Type B pancreatic cell (in vitro differentiated cells): ENCODE measurements around the gene ARVCF. TPM values are rescaled to one million over a fixed set of nuclear protein-coding genes. Genes with fewer than 3 reads are reported as not detected.

Experiments
- DNase-seq: peaks from one replicate; pipeline ENCODE4 v3.0.0; 2021; ENCODE audit warnings: mixed read lengths; ENCODE audit not compliant: unreplicated experiment; ENCODE audit errors: extremely low spot score
- H3K27ac Mint-ChIP-seq: 2 replicates; pipeline ENCODE4 v1.8.0; 2021; ENCODE audit warnings: mild to moderate bottlenecking, mixed read lengths
- H3K27me3 Mint-ChIP-seq: 2 replicates; pipeline ENCODE4 v1.8.0; 2021; ENCODE audit warnings: mixed read lengths
- H3K36me3 Mint-ChIP-seq: 2 replicates; pipeline ENCODE4 v1.8.0; 2021; ENCODE audit warnings: mixed read lengths
- H3K4me1 Mint-ChIP-seq: one replicate; pipeline ENCODE4 v1.8.0; 2021; ENCODE audit warnings: mixed read lengths; ENCODE audit not compliant: unreplicated experiment
- H3K4me3 Mint-ChIP-seq: 2 replicates; pipeline ENCODE4 v1.8.0; 2021; ENCODE audit warnings: mild to moderate bottlenecking, mixed read lengths
- H3K9me3 Mint-ChIP-seq: 2 replicates; pipeline ENCODE4 v1.8.0; 2021; ENCODE audit warnings: mixed read lengths
- total RNA-seq: library from RNA; stranded (reverse); gene quantifications from 2 replicates; pipeline ENCODE4 v1.2.1, GENCODE V29; 2021; ENCODE audit warnings: low replicate concordance
- TF ChIP-seq, protein P1 (sequence below): fragments of 200-600 bp; sonication (generic); conservative IDR thresholded peaks from 2 replicates; pipeline ENCODE4 v1.5.0; 2021; ENCODE audit warnings: antibody characterized with exemption, mild to moderate bottlenecking

Gene ARVCF
- total RNA-seq, 1 donor from 2014 or later = 55.3 TPM

- Mint-ChIP-seq H3K9me3 (no peaks in the 10 kb centered on the region), H3K27me3 (no peaks in the 10 kb centered on the region), H3K27ac (no peak overlapping the region), H3K36me3 (no peaks in the 10 kb centered on the region), H3K4me3 (no peak overlapping the region), H3K4me1 (no peaks in the 10 kb centered on the region)
- no peak for DNase-seq
- TF ChIP-seq, protein P1, sequence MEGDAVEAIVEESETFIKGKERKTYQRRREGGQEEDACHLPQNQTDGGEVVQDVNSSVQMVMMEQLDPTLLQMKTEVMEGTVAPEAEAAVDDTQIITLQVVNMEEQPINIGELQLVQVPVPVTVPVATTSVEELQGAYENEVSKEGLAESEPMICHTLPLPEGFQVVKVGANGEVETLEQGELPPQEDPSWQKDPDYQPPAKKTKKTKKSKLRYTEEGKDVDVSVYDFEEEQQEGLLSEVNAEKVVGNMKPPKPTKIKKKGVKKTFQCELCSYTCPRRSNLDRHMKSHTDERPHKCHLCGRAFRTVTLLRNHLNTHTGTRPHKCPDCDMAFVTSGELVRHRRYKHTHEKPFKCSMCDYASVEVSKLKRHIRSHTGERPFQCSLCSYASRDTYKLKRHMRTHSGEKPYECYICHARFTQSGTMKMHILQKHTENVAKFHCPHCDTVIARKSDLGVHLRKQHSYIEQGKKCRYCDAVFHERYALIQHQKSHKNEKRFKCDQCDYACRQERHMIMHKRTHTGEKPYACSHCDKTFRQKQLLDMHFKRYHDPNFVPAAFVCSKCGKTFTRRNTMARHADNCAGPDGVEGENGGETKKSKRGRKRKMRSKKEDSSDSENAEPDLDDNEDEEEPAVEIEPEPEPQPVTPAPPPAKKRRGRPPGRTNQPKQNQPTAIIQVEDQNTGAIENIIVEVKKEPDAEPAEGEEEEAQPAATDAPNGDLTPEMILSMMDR = no peak
Observed at GRCh38 chr22:20055144-20055543, 38.5 kb upstream of the ARVCF start.

DNA sequence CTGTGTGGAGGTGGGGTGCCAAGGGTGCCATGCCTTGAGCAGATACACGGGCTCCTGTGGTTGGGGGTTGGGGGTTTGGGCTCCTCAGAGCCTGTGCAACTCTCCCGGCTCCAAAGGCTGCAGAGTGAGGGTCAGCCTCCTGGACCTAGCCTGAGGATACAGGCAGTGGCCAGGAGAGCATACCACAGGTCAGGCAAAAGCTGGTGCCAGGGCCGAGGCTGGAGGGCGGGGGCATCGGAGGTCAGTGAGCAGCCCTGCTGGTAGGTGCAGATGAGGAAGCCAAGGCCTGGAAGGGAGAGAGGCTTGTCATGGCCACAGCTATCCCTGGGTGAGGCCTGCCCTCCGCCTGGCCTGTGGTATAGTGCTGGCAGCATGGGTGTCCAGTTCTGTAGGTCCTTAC lies 37.9 kb upstream of the ARVCF start:
- Mint-ChIP-seq H3K27me3 (no peaks in the 10 kb centered on the region), H3K27ac (no peak overlapping the region), H3K4me3 (no peak overlapping the region), H3K4me1 (no peaks in the 10 kb centered on the region), H3K9me3 (no peaks in the 10 kb centered on the region), H3K36me3 (no peaks in the 10 kb centered on the region)
- no peak for DNase-seq
- TF ChIP-seq, protein P1 = no peak

DNA sequence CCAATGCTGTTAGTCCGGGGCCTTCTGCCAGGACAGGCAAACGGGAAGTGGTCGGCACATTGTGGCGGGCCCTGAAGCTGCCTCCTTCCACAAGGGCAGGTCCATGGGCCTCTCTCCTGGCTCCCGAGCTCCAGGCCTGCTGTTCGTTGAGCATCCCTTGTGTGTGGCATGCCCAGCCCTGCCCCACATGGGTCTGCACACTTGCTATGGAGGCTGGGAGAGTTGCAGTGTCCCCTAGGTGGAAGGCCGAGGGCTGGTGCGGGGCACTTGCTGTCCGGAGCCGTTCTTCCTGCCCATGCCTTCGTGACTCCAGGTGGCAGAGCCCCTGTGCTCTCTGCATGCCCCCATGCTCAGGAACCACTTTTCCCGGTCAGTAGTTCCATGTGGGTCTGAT lies 37.4 kb upstream of the ARVCF start:
- no peak overlapping the region for H3K27ac Mint-ChIP-seq
- no peaks in the 10 kb centered on the region for H3K4me1 Mint-ChIP-seq
- no peaks in the 10 kb centered on the region for H3K27me3 Mint-ChIP-seq
- no peak overlapping the region for H3K4me3 Mint-ChIP-seq
- DNase-seq = no peak
- no peaks in the 10 kb centered on the region for H3K36me3 Mint-ChIP-seq
- TF ChIP-seq, protein P1 = no peak
- no peaks in the 10 kb centered on the region for H3K9me3 Mint-ChIP-seq

GRCh38 chr22:20053407-20054033 lies 36.9 kb upstream of the ARVCF start:
- H3K27ac Mint-ChIP-seq = no peak overlapping the region
- H3K9me3 Mint-ChIP-seq = no peaks in the 10 kb centered on the region
- TF ChIP-seq, protein P1 = no peak
- H3K27me3 Mint-ChIP-seq = no peaks in the 10 kb centered on the region
- DNase-seq = no peak
- no peaks in the 10 kb centered on the region for H3K4me1 Mint-ChIP-seq
- no peaks in the 10 kb centered on the region for H3K36me3 Mint-ChIP-seq
- H3K4me3 Mint-ChIP-seq = no peak overlapping the region

DNA sequence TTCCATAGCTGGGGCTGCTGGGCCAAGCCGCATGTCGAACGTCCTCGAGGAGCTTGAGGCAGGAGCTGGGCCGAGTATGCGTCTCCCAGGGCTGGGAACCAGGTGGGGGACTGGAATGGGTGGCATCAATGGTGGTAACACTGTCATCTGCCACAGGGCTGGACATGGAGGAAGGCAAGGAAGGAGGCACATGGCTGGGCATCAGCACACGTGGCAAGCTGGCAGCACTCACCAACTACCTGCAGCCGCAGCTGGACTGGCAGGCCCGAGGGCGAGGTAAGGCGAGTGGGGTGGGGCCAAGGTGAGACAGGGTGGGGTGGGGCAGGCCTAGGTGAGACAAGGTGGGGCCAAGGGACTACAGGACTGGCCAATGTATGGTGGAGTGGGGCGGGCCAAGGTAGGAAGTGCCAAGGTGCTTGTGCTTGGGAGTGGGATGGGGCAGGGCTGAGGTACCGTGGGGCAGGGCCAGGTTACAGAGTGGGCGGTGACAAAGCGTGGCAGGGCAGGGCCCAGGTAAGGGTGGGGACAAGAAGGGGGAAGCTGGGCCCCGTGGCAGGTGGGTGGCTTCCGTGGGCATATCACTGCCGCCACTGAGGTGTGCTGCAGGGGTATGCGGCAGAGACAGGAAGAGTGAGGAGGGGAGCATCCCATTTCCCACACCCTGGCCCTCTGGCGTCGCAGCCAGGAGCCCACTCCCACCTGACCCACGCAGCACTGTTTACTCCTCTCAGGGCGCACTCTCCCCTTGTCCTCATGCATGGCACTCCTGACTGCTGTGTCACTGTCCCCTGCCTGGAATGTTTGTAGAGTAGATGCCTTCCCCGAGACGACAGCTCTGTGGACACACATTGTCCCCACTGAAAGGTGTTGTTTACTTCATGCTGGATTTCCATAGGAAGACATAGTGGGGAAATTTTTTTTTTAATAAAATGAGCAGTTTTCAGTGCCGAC lies 36.0 kb upstream of the ARVCF start:
- no peaks in the 10 kb centered on the region for H3K4me1 Mint-ChIP-seq
- no peaks in the 10 kb centered on the region for H3K27me3 Mint-ChIP-seq
- TF ChIP-seq, protein P1 = no peak
- H3K36me3 Mint-ChIP-seq = no peaks in the 10 kb centered on the region
- no peak for DNase-seq
- no peak overlapping the region for H3K4me3 Mint-ChIP-seq
- H3K9me3 Mint-ChIP-seq = no peaks in the 10 kb centered on the region
- H3K27ac Mint-ChIP-seq = no peak overlapping the region
